Stromal cell of bone marrow (primary cell): Measurements from ENCODE around the gene PRKCA.

Source experiments
- DNase-seq: peaks from one replicate; pipeline ENCODE4 v3.0.0-alpha.2; 2012; ENCODE audit warnings: low read depth

PRKCA gene

DNA sequence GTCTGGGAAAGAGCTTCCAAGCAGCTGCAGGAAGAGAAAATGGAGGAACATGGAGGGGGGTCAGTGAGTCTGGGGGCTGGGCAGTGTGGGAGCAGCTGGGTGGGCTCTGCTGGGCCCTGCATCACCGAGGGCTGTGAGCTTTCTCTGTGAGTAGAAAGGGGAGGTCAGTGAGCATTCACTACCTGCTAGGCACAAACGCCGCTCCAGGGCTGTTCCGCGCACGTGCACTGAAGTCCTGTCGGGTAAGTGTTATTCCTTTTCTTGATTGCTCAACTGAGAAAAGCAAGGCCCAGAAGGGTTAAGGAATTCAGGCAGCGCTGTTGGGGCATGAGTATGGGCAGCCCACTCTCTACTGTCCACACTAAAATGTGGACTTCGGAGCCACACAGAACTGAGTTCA, 537.2 kb downstream of the PRKCA start:
- DNase-seq, result no peak

DNA sequence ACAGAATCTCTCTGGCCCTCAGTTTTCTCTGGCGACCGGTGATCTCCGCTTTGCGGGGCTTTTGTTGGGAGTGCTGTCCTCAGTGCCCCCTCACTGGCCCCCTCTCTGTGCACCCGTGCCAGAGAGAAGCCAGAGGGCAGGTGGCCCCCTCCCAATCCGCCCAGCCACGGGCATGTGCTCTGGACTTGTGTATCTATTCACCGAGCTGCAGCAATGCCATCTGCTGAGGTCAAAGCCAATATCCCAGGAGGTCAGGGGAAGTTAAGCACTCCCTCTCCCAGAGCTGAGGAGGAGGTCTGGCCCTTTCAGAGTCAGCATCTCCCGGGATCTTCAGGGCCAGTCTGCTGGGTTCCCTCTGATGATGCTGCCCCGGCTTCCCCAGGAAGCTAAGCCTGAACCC, 537.6 kb downstream of the PRKCA start:
- DNase-seq, result no peak

DNA sequence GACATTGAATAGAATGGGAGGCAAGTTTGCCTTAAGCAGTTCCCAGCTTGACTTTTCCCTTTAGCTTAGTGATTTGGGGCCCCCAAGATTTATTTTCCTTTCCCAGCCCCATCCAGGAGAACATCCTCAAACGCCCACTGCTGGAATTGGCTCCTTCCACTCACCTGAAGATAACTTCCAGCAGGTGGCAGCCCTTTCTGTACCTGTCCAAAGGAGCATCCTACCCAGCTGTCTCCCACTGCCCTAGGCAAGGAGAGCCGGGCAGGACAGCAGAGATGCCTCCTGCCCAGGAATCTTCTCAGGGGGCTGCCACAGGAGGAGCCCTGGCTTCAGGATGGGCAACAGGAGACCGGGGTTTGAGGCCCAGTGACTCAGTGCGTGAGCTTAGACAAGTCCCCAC, 538.9 kb downstream of the PRKCA start:
- no peak for DNase-seq

DNA sequence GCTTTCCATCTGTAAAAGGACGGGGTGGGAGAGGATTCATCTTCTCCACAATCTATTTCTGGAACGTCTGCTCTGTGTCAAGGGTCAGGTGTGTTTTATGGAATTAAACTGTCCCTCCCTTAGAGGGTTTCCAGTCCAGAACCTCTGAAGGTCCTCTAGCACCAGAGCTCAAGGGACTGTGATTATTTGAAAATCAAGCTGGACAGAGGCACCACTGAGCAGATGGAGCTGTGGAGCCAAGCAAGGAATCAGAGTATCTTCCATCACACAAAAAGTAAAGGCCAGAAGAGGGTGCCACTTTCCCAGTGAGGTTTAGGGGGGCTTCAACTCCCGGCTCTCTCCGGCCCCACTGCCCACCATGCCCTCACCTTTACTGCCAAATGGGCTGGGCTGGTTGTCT, 539.3 kb downstream of the PRKCA start:
- DNase-seq, result no peak

DNA sequence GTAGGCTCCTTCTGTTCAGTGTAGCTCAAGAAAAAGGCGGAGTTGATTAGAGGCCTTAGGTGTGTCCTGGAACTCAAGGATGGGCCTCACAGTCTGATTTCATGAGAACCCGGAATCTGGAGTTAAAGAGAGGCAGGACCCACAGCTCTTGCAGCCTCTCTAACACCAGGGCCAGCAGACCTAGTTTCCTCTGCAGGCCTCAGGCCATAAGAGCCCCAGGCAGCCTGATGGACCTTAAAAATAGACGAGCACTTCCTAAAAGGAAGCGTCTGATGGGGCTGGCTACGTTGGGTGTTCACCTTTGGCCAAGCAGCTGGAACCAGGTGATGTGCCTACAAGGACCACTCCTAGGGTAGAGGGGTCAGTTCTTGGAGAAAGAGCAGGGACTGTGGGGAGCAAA, 540.1 kb downstream of the PRKCA start:
- no peak for DNase-seq

DNA sequence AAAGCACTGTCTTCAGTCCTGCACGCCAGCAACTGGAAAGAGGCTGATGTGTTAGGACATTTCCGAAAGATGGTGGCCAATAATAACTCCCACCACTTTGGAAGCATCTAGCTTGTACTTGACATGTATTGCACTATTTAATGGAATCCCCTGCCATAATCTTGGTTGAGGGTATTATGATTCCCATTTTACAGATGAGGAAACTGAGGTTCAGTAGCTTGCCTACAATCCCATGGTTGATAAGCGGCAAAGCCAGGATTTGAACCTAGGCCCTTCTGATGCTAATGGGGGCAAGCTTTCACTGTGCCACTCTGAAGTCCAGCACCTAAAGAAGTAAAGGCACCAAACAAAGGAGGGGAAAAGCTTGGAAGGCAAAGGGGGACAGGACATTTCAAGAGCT, 540.5 kb downstream of the PRKCA start:
- no peak for DNase-seq

DNA sequence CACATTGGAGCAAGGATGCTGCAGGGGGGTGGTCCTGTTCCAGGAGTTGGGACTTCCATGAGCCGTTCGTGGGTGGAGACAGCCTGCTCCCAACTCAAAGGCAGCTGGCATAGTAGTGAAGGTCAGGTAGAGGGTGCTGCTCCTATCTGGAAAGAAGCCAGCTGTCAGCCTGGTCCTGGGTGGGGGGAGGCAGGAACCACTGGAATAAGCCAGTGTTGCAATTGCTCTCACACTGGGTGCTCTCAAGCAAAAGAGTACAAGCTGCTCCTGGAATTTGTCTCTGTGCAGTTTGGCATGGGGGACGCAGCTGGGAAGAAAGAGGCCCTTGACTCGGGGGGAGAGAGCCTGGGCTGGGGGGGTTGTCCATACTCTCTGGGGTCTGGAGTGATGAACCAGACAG, 541.2 kb downstream of the PRKCA start:
- no peak for DNase-seq

DNA sequence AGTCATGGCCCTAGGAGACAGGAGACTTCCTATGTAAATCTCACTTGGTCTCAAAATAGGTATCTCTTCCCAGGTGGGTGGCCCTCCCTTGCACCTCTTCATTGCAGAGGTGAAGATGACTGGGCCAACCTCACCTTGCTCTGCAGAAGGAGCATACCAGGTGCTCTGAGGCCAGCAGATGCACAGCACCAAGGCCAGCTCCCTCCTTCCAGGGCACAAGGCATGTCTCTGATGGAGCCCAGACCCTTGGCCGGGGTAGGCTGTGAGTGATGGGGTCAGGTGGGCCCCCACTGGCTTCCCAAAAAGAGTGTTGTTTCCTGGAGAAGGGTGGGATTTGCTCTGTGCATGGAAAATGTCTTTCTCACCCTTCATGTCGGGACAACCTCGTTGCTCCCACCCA, 545.3 kb downstream of the PRKCA start:
- DNase-seq, result no peak

DNA sequence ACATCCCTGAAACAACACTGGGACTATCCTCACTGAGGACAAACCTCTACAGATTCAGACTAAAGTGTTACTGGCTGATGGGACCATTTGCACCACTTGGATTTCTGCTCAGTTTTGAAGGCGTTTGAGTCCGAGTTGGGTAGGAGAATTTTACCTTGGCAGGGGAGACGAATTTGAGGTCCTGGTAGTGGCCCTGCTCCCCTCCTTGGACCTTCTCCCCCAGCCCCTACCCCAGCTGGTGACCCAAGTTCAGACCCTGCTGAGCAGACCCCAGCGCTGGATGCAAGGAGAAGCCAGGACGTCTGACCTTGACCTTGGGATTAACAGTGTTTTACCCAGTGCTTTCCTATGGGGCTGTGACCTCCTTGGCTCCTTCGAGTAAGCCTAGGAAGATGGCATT, 546.1 kb downstream of the PRKCA start:
- DNase-seq, result no peak

DNA sequence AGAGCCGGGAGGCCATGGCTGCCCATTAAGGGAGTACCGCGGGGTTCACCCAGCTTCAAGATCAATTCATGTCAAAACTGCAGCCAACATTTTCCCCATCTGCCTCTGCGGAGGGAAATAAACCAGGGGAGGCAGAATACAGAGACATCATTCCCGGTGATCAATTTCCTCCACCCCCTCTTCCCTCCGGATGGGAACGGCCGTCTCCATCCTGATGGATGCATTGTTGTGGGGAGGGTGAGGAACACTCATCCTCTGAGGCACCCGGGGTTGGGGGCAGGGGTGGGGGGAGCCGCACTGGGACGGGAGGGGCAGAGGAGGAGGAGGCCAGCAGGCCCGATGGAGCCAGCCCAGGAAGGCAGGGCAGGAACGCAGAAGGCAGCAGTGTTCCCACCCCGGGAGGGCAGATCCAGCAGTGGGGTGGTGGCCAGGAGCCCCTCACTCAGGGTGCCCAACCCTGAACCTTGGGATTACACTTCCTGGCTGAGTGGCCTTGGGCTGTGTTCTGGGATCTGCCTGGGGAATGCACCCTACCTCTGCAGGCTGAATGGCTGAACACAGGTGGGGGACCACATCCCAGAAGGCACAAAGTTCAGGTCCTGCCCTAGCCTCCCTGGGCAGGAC, 546.7 kb downstream of the PRKCA start:
- no peak for DNase-seq

DNA sequence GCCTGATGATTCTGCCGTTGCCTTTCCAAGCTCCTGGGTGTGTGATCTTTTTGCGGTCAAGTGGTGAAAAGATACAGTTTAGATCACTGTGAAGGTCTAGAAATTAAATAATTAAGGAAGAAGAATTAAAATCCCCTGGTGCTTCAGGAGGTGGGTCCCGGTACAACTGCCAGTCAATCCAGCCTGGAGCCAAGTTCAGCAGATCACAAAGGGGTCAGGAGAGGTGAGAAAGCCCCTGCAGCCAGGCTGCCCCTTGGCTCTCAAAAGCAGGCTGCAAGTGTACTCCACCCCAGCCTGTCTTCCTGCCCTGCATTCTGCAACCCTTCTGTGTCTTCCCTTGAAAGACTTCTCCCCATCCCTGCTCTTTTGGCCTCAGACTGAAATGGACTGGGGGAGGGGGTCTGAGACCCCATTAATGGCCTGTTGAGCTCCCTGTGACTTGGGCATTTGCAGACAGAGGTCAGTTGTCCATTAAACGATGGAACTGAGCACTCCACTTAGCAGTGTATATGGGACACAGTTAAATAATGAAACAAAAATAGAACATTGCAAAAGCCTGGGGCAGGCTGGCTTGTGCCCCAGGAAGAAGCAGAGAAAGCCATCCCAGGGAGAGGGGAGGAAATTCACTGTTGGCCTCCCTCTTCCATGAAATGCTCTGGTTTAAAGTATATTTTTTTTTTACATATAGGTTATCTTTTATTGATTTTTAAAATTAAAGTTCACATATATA, 547.6 kb downstream of the PRKCA start:
- no peak for DNase-seq

DNA sequence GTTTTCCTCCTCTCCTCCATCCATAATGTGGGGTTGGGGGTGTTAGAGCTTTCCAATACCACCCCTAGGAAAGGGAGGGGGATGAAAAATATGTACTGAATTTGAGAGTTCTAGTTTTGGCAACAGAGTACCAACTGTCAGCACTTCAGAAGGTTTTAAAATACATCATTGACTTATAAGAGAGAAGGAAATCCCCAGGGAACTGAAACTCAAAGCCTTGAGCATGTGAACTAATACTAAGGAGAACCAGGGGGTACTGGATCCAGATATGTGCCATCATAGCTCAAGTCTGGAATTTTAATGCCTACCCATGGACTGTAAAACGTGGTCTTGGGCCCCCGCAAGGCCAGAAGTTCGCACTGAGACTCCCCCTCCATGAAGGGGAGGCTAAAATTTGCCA, 548.3 kb downstream of the PRKCA start:
- DNase-seq, result no peak

DNA sequence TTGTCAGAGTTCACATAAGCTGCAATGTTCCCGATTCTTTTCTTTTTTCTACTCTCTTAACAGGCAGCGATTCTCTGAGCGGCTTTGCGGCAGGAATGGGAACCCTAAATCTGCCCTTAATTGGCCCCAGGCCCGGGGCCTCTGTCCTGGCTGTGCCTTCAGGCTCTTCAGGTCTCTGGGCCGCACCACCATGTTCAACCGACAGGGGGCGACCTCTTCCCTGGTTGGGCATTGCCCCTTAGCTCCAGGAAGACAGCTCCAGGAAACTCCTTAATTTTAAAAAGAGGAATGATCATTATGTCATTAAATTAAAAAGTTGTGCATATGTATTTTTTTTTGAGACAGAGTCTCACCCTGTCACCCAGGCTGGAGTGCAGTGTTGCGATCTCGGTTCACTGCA, 552.8 kb downstream of the PRKCA start:
- DNase-seq, result no peak

DNA sequence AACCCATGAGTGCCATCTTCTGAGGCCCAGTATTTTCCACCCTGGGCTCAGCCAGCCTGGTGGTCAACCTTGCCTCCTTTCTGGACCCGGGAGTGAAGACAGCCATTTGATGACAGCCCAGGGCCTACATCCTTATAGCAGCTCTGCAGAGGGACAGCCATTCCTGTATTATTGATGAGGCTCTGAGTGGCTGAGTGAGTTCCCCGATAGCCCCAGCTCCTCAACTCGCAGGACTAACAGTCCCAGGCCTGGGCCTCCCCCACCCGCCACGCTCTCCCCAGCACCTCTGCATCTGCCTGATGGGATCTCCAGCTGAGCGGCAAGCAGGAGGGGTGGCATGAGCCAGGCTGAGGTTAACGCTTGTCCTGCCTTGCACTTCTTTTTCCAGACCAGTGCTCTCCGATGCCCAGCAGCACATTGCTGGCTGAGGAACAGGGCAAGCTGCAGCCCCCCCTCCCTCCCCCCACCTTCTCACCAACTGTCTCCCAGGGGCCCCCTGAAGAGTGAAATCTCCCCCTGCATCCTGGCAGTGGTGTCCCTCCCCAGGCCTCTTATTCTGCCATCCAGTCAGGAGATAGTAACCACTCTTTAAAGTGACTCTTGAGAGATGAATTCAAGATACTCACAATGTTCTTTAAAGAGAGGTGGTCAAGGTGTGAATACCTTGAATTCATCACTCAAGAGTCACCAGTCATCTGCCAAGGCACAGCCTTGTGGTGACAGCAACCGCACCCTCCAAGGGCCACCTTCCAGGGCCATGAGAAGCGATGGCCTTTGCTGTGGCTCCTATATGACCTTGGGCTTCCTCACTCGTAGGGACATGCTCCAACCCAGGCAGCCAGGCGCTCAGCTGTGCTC, 556.0 kb downstream of the PRKCA start:
- DNase-seq, result no peak

DNA sequence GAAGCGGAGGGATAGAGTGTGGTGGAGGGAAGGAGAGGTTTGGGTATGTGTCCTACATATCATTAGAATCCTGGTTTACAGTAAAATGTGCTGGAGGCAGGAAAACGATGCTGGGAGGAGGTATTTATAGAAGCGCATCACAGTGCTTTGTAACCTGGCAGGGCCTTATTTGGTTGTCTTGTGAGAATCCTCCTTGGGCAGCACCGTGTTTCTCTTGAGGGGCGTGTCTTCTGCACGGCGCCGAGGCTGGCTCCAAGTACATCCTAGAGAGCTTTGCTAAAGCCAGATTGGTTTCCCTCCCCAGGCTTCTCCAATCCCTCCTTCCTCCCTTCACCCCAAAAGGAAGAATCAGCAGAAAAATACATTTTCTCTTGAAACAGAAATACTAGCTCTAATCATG, 556.9 kb downstream of the PRKCA start:
- no peak for DNase-seq

DNA sequence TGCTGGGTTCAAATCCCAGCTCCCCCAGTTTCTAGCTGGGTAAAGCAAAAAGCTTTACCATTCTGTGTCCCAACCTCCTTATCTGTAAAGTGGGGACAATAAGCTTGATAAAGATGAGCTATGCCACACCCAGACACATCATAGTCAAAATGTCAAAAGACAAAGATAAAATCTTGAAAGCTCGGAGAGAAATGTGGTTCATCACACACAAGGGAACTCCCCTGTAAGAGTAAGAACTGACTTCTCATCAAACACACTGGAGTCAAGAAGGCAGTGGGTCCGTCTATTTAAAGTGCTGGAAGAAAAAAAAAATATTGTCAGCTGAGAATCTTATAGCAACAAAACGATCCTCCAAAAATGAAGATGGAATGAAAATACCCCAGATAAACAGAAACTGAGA, 557.8 kb downstream of the PRKCA start:
- DNase-seq, result no peak
